ENCODE measurements around the gene CORO1A. TPM values are rescaled to one million over a fixed set of nuclear protein-coding genes. Genes with fewer than 3 reads are reported as not detected.
"Not testable (repeated sequence)": the region's sequence is repeated elsewhere in the genome, so short reads cannot be mapped to it uniquely, and the experiment has no call there.

CORO1A gene
- total RNA-seq, 2 experiments from 2014 or later = 972 to 977 TPM

DNA sequence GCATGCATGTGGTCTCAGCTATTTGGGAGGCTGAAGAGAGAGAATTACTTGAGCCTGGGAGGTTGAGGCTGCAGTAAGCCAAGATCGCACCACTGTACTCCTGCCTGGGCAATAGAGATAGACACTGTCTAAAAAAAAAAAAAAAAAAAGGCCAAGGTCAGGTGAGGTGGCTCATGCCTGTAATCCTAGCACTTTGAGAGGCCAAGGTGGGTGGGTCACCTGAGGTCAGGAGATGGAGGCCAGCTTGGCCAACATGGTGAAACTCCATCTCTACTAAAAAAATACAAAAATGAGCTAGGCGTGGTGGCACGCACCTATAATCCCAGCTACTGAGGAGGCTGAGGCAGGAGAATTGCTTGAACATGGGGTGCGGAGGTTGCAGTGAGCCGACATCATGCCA lies 28.2 kb upstream of the CORO1A start:
- DNase-seq = no peak
- Mint-ChIP-seq H3K4me3 (no peak overlapping the region), H3K4me1 (peaks cover 1% of the 10 kb centered on the region), H3K9me3 (peaks cover 2% of the 10 kb centered on the region), H3K36me3 (no peaks in the 10 kb centered on the region), H3K27me3 (no peaks in the 10 kb centered on the region), H3K27ac (no peak overlapping the region)

DNA sequence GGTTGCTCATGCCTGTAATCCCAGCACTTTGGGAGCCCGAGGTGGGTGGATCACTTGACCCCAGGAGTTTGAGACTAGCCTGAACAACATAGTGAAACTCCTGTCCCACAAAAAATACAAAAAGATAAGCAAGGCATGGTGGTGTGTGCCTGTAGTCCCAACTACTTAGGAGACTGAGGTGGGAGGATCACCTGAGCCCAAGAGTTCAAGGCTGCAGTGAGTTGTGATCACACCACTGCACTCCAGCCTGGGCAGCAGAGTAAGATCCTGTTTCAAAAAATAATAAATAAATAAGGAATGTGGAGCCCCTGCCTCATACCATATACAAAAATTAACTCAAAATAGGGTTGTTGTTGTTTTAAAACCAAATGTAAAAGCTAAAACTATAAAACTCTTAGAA lies 26.2 kb upstream of the CORO1A start:
- H3K9me3 Mint-ChIP-seq = no peaks in the 10 kb centered on the region
- no peaks in the 10 kb centered on the region for H3K36me3 Mint-ChIP-seq
- H3K27me3 Mint-ChIP-seq = no peaks in the 10 kb centered on the region

DNA sequence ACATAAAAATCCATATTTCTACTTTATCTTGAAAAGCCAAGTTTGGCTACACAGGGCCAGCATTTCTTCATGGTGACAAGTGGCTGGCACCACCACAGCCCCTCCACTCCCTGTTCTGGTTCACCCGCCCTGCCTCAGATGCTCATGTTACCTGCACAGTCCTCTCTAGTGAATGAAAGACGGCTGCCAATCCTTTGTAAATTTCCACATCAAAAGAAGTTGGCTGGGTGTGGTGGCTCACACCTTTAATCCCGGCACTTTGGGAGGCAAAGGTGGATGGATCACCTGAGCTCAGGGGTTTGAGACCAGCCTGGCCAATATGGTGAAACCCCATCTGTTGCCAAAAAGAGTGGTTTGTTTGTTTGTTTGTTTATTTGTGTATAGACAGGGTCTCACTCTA lies 19.9 kb upstream of the CORO1A start:
- peaks cover 4% of the 10 kb centered on the region for H3K9me3 Mint-ChIP-seq
- no peak overlapping the region for H3K27ac Mint-ChIP-seq

More for the DNA sequence above, 26.2 kb upstream of the CORO1A start:
- H3K4me3 Mint-ChIP-seq = no peak overlapping the region
- H3K27ac Mint-ChIP-seq = no peak overlapping the region
- H3K4me1 Mint-ChIP-seq = no peaks in the 10 kb centered on the region
- no peak for DNase-seq

DNA sequence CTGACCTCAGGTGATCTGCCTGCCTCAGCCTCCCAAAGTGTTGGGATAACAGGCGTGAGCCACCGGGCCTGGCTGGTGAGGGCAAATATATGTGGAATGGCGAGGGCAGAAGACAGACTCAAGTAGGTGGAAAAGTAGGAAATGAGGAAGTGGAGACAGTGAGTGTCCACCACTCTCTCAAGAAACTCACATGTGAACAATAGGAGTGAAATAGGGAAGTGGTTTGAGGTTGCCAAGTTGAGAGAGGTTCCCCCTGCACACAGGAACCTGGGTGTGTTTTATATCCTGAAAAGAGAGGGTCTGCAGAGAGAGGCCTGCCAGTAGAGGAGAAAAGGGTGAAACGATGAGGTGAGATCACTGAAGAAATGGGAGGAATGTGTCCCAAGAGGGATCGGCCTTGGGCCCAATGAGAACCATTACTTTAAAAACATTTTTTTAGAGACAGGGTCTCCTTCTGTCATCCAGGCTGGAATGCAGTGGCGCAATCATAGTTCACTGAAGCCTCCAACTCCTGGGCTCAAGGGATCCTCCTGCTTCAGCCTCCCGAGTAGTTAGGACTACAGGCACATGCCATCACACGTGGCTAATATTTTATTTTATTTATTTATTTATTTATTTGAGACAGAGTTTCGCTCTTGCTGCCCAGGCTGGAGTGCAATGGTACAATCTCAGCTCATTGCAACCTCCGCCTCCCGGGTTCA lies 17.1 kb upstream of the CORO1A start:
- Mint-ChIP-seq H3K27me3 (no peaks in the 10 kb centered on the region), H3K36me3 (no peaks in the 10 kb centered on the region), H3K9me3 (peaks cover 4% of the 10 kb centered on the region), H3K4me1 (peaks cover 23% of the 10 kb centered on the region), H3K27ac (peak overlapping the region; percentile 16), H3K4me3 (no peak overlapping the region)
- no peak for DNase-seq

More for the DNA sequence above, 19.9 kb upstream of the CORO1A start:
- no peak for DNase-seq
- H3K4me3 Mint-ChIP-seq = no peak overlapping the region
- H3K36me3 Mint-ChIP-seq = no peaks in the 10 kb centered on the region
- peaks cover 23% of the 10 kb centered on the region for H3K4me1 Mint-ChIP-seq
- H3K27me3 Mint-ChIP-seq = no peaks in the 10 kb centered on the region

DNA sequence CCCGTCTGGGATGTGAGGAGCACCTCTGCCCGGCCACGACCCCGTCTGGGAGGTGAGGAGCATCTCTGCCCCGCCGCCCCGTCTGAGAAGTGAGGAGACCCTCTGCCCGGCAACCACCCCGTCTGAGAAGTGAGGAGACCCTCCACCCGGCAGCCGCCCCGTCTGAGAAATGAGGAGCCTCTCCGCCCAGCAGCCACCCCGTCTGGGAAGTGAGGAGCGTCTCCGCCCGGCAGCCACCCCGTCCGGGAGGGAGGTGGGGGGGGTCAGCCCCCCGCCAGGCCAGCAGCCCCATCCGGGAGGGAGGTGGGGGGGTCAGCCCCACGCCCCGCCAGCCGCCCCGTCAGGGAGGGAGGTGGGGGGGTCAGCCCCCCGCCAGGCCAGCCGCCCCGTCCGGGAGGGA lies 14.7 kb upstream of the CORO1A start:
- H3K27me3 Mint-ChIP-seq, H3K27ac Mint-ChIP-seq, DNase-seq, H3K36me3 Mint-ChIP-seq, H3K9me3 Mint-ChIP-seq, H3K4me3 Mint-ChIP-seq: not testable (repeated sequence)
- peaks cover 20% of the 10 kb centered on the region for H3K4me1 Mint-ChIP-seq

DNA sequence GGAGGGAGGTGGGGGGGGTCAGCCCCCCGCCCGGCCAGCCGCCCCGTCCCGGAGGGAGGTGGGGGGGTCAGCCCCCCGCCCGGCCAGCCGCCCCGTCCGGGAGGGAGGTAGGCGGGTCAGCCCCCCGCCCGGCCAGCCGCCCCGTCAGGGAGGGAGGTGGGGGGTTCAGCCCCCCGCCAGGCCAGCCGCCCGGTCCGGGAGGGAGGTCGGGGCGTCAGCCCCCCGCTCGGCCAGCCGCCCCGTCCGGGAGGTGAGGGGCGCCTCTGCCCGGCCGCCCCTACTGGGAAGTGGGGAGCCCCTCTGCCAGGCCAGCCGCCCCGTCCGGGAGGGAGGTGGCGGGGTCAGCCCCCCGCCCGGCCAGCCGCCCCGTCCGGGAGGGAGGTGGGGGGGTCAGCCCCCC lies 14.0 kb upstream of the CORO1A start:
- H3K27ac Mint-ChIP-seq, H3K4me3 Mint-ChIP-seq, H3K27me3 Mint-ChIP-seq, DNase-seq, H3K36me3 Mint-ChIP-seq, H3K9me3 Mint-ChIP-seq: not testable (repeated sequence)
- H3K4me1 Mint-ChIP-seq = peaks cover 20% of the 10 kb centered on the region

DNA sequence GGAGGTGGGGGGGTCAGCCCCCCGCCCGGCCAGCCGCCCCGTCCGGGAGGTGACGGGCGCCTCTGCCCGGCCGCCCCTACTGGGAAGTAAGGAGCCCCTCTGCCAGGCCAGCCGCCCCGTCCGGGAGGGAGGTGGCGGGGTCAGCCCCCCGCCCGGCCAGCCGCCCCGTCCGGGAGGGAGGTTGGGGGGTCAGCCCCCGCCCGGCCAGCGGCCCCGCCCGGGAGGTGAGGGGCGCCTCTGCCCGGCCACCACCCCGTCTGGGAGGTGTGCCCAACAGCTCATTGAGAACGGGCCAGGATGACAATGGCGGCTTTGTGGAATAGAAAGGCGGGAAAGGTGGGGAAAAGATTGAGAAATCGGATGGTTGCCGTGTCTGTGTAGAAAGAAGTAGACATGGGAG lies 13.3 kb upstream of the CORO1A start:
- not testable (repeated sequence) for H3K27ac Mint-ChIP-seq, H3K4me3 Mint-ChIP-seq, DNase-seq, H3K27me3 Mint-ChIP-seq, H3K36me3 Mint-ChIP-seq, H3K9me3 Mint-ChIP-seq
- peaks cover 16% of the 10 kb centered on the region for H3K4me1 Mint-ChIP-seq

DNA sequence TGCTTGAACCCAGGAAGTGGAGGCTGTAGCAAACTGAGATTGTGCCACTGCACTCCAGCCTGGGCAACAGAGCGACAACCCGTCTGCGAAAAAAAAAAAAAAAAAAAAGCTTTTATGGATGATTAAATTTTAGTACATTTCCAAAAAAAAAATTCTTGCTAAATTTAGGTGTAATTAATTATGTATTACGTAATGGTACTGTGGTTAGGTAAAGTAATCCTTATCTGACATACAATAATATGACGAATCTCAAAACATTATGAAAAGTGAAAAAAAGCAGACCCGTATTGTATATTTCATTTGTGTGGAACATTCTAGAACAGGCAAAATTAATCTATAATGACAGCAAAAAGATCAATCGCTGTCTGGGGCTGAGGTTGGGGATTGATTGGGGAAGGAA lies 10.3 kb upstream of the CORO1A start:
- H3K27ac Mint-ChIP-seq = no peak overlapping the region
- H3K9me3 Mint-ChIP-seq = no peaks in the 10 kb centered on the region
- no peak overlapping the region for H3K4me3 Mint-ChIP-seq
- DNase-seq = no peak
- no peaks in the 10 kb centered on the region for H3K27me3 Mint-ChIP-seq
- H3K36me3 Mint-ChIP-seq = no peaks in the 10 kb centered on the region
- no peaks in the 10 kb centered on the region for H3K4me1 Mint-ChIP-seq

DNA sequence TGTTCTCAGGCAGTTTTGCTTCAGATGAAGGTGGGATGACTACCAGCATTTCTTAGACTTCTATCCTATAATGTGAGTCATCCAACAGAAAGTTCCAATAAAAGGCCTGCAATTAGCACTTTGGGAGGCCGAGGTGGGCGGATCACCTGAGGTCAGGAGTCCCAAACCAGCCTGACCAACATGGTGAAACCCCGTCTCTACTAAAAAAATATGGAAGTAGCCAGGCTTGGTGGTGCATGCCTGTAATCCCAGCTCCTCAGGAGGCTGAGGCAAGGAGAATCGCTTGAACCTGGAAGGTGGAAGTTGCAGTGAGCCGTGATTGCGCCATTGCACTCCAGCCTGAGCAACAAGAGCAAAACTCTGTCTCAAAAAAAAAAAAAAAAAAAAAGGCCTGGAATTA lies 6.5 kb upstream of the CORO1A start:
- not testable (repeated sequence) for DNase-seq, H3K36me3 Mint-ChIP-seq, H3K4me3 Mint-ChIP-seq, H3K27me3 Mint-ChIP-seq, H3K4me1 Mint-ChIP-seq, H3K9me3 Mint-ChIP-seq, H3K27ac Mint-ChIP-seq

DNA sequence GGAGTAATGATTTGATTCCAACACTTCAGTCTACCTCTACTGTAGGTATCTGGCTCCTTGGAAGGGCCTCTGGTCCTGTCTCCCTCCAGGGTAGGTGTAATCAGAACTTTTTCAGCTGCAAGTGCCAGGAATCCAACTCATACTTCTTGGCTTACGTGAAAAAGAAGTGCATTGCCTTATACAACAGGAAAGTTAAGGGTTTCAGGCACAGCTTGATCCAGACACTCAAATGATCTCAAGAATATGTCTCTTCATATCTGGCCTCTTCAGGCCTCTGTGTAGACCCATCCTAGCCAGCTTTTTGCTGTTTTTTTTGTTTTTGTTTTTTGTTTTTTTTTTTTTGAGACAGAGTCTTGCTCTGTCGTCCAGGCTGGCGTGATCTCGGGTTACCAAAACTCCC lies 4.2 kb upstream of the CORO1A start:
- Mint-ChIP-seq H3K27ac (no peak overlapping the region), H3K36me3 (peaks cover 5% of the 10 kb centered on the region), H3K9me3 (no peaks in the 10 kb centered on the region), H3K27me3 (no peaks in the 10 kb centered on the region), H3K4me3 (no peak overlapping the region), H3K4me1 (peaks cover 14% of the 10 kb centered on the region)
- DNase-seq = no peak

DNA sequence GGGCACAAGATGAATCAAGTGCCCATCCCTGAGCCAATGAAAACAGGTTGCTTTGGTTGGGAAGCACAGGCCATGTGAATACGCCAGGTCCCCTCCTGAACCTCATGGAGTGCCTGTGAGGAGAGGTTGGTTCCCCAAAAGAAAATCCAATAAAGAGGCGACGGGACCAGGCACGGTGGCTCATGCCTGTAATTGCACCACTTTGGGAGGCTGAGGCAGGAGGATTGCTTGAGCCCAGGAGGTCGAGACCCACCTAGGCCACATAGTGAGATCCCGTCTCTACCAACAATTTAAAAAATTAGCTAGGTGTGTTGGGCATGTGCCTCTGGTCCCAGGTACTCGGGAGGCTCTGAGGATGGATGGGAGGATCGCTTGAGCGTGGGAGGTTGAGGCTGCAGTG lies 3.5 kb upstream of the CORO1A start:
- no peaks in the 10 kb centered on the region for H3K27me3 Mint-ChIP-seq
- H3K36me3 Mint-ChIP-seq = peaks cover 12% of the 10 kb centered on the region
- DNase-seq = no peak
- H3K4me3 Mint-ChIP-seq = no peak overlapping the region
- H3K27ac Mint-ChIP-seq = no peak overlapping the region
- no peaks in the 10 kb centered on the region for H3K9me3 Mint-ChIP-seq
- H3K4me1 Mint-ChIP-seq = peaks cover 17% of the 10 kb centered on the region

DNA sequence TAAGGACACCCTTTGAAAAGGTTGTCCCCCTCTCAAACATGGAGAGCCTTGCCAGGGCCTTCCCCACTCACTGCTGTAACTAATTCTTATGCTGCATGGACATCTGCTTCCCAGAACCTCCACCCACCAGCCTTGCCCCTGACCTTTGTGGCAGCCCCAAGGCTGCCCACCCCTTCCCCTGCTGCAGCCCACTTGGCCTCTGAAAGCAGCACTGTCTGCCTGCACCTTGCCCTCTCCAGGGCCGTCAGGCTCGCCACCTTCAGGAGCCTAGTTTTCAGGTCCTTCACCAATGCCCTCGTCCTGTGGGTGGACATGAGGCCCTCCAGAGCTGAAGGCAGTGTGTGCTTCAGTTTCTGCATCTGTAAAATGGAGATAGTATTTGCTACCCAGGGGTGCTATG lies 2.7 kb upstream of the CORO1A start:
- Mint-ChIP-seq H3K27me3 (no peaks in the 10 kb centered on the region), H3K36me3 (peaks cover 19% of the 10 kb centered on the region), H3K9me3 (no peaks in the 10 kb centered on the region), H3K27ac (peak overlapping the region; percentile 65), H3K4me3 (no peak overlapping the region), H3K4me1 (peaks cover 18% of the 10 kb centered on the region)
- DNase-seq = no peak

DNA sequence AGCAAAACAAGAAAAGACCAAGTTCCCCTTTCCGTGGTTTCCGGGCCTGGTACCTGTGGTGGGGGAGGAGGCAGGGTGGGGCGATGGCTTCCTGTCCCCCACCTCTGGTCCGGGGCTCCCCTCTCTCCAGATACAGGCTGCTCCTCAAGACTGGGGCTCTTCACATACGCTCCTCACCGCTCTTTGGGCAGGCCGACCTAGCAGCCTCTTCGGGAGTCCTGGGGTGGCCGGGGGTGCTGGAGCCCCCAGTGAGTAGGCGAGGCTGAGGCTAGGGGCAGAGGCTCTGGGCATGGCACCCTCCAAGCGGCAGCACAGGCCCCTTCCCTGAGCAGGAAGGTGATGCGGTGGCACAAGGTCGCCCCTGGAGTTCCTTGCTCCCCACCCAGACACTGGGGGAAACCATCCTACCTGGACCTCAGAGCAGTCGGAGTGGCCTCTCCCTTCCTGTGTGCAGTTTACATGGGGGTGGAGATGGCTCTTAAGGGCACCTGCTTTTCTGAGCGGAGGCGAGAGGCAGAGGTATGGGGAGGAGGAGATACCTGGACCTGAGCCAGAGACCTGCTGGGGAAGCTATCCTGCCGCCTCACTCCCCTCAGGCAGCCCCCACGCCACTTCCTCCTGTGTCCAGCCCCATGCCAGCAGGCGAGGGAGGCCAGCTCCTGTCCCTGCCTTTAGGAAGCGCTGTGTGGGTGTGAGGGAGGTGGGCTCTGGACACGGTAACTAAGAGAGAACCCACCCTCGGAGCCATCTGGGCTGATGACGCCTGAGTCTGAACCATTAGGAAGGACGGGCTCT lies 891 bp downstream of the CORO1A start:
- Mint-ChIP-seq H3K27ac (peak overlapping the region; percentile 100), H3K9me3 (no peaks in the 10 kb centered on the region), H3K4me3 (peak overlapping the region; percentile 100), H3K27me3 (no peaks in the 10 kb centered on the region), H3K36me3 (peaks cover 43% of the 10 kb centered on the region), H3K4me1 (peaks cover 29% of the 10 kb centered on the region)
- DNase-seq = peak; percentile 76

DNA sequence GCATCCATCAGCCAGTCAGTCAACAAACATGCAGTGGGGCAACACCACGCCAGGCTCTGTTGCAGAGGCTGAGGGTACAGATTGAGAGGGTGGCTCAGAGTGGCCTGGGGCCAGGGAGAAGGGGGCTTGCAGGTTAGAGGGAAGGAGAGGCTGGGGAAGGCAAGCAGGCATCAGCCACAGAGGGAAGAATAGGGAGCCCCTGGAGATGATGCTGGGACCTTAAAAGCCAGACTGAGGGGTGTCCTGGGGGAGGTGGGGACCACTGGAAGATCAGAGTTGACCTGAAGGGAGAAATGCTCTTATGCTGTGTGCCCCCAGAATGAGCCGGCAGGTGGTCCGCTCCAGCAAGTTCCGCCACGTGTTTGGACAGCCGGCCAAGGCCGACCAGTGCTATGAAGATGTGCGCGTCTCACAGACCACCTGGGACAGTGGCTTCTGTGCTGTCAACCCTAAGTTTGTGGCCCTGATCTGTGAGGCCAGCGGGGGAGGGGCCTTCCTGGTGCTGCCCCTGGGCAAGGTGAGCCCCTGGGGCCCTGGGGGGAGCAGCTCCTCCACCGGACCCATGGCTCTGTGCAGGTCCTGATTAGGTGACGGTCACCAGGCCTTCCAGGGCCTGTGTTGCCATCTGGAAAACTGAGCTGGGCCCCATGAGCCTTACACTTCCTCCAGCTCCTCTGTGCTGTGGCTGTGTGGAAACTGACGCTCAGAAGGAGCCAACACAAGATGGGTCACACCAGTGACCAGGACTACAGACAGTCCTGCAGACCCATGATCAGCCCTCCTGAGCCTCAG lies 1.7 kb downstream of the CORO1A start:
- Mint-ChIP-seq H3K9me3 (no peaks in the 10 kb centered on the region), H3K27me3 (no peaks in the 10 kb centered on the region), H3K4me1 (peaks cover 28% of the 10 kb centered on the region), H3K27ac (peak overlapping the region; percentile 100), H3K4me3 (peak overlapping the region; percentile 100), H3K36me3 (peaks cover 43% of the 10 kb centered on the region)
- peak; percentile 53 for DNase-seq

DNA sequence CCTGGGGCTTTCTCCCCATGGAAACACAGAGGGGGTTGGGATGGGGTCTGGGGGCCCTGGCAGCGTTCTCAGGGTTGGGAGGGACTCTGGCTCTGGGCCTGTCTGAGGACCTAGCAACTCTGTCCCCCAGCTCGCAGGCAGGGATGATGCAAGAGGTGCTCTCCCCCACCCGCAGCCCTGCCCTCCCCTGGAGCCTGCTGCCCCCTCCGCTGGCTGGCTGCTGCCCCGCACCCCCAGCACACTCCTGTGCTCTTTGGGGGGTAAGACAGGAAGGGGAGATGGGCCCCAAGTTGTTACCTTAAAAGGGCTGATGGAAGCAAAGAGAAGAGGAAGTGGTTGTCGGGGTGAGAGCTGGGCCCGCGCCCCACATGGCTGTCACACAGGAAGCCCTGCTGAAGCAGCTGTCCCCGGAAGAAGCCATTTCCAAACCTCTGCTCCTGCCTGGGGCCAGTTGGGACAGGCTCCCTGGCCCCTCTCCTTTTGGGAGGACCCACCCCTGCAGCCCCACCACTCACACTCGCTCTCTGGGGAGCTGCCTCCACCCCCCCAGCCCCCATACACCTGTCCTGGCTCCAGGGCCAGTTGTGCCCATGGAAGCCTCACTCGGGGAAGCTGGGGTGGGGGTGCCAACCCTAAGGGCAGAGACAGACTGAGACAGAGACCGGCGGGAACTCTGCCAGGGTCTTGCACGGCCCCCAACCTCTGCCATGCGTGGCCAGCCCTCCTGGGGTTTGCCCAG lies 2.5 kb downstream of the CORO1A start:
- Mint-ChIP-seq H3K4me3 (peak overlapping the region; percentile 100), H3K27me3 (no peaks in the 10 kb centered on the region), H3K27ac (peak overlapping the region; percentile 100), H3K4me1 (peaks cover 24% of the 10 kb centered on the region), H3K9me3 (no peaks in the 10 kb centered on the region), H3K36me3 (peaks cover 43% of the 10 kb centered on the region)
- peak; percentile 89 for DNase-seq

Data from activated naive CD8-positive, alpha-beta T cell treated with anti-CD3 and anti-CD28 coated beads for 36 hours (primary cell).